ENCODE measurements around the gene ANP32D. TPM values are rescaled to one million over a fixed set of nuclear protein-coding genes. Genes with fewer than 3 reads are reported as not detected.

ANP32D gene
- total RNA-seq, 1 experiment from 2014 or later, result not detected

DNA sequence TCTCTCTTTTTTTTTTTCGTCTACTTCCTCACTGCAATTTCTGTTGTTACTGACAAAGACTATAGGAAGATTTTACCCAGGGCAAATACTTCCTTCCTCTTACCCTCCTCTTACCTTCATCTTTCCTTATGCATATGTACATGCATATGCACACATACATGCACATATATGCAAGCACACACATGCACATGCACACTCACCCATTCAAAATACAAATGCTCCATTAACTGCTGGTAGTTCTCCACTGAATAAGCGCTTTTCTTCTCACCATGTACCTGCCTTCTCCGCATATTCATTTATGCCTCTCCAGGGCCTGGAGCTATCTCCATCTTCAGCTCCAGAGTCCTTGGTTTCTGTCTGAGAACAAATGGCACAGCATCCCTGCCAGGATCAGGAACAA, 10.6 kb downstream of the ANP32D start:
- TF ChIP-seq SIN3A (IDR thresholded peaks at IDR 0.05; ENCODE audit: borderline replicate concordance, insufficient read depth, low read depth, low read length), result no peak
- TF ChIP-seq TCF7L2 (IDR thresholded peaks at IDR 0.05; ENCODE audit: low read depth, low read length), result no peak
- TF ChIP-seq, protein P1, sequence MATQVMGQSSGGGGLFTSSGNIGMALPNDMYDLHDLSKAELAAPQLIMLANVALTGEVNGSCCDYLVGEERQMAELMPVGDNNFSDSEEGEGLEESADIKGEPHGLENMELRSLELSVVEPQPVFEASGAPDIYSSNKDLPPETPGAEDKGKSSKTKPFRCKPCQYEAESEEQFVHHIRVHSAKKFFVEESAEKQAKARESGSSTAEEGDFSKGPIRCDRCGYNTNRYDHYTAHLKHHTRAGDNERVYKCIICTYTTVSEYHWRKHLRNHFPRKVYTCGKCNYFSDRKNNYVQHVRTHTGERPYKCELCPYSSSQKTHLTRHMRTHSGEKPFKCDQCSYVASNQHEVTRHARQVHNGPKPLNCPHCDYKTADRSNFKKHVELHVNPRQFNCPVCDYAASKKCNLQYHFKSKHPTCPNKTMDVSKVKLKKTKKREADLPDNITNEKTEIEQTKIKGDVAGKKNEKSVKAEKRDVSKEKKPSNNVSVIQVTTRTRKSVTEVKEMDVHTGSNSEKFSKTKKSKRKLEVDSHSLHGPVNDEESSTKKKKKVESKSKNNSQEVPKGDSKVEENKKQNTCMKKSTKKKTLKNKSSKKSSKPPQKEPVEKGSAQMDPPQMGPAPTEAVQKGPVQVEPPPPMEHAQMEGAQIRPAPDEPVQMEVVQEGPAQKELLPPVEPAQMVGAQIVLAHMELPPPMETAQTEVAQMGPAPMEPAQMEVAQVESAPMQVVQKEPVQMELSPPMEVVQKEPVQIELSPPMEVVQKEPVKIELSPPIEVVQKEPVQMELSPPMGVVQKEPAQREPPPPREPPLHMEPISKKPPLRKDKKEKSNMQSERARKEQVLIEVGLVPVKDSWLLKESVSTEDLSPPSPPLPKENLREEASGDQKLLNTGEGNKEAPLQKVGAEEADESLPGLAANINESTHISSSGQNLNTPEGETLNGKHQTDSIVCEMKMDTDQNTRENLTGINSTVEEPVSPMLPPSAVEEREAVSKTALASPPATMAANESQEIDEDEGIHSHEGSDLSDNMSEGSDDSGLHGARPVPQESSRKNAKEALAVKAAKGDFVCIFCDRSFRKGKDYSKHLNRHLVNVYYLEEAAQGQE (IDR thresholded peaks at IDR 0.05; ENCODE audit: insufficient read depth in 1 of 2, low read depth in 2 of 2, low read length in 1 of 2), result no peak
- TF ChIP-seq POLR2AphosphoS5 (IDR thresholded peaks at IDR 0.05; ENCODE audit: low read depth, low read length), result no peak
- TF ChIP-seq CTCF (IDR thresholded peaks at IDR 0.05), result no peak
- ATAC-seq (no peak), DNase-seq (ENCODE audit: low read depth, low spot score) (no peak)
- H3K9me3 ChIP-seq (ENCODE audit: control insufficient read depth, insufficient read depth, low read depth, low read length), result no peaks in the 10 kb centered on the region
- CTCF ChIA-PET, result no interaction called here
- no peaks in the 10 kb centered on the region for H3K36me3 ChIP-seq (ENCODE audit: control insufficient read depth, insufficient read depth, low read length)
- H3K27me3 ChIP-seq (ENCODE audit: control insufficient read depth, insufficient read depth, low read length), result peaks cover 20% of the 10 kb centered on the region
- intact Hi-C loops (cut with micrococcal nuclease; ENCODE audit: unreplicated experiment), result no loop called here
- POLR2A ChIA-PET, result no interaction called here
- H3K4me1 ChIP-seq (ENCODE audit: control insufficient read depth, insufficient read depth, low read length), result no peaks in the 10 kb centered on the region
- BruUV-seq (replicated peaks), result no TSS peak
- no peak overlapping the region for H3K4me3 ChIP-seq (ENCODE audit: low read depth in 2 of 2, low read length in 2 of 2)
- H3K27ac ChIP-seq (ENCODE audit: low read length), result no peak overlapping the region
- in situ Hi-C loops (cut with HindIII; ENCODE audit: low pct_unique_long_range_greater_than_20kb, low sequenced_read_pairs), result no loop called here

GRCh38 chr12:48486261-48486660, 13.9 kb downstream of the ANP32D start:
- ATAC-seq (no peak), DNase-seq (ENCODE audit: low read depth, low spot score) (no peak)
- Histone ChIP-seq H3K27me3 (ENCODE audit: control insufficient read depth, insufficient read depth, low read length) (peaks cover 23% of the 10 kb centered on the region), H3K9me3 (ENCODE audit: control insufficient read depth, insufficient read depth, low read depth, low read length) (no peaks in the 10 kb centered on the region), H3K4me1 (ENCODE audit: control insufficient read depth, insufficient read depth, low read length) (no peaks in the 10 kb centered on the region), H3K4me3 (ENCODE audit: low read depth in 2 of 2, low read length in 2 of 2) (no peak overlapping the region), H3K27ac (ENCODE audit: low read length) (no peak overlapping the region), H3K36me3 (ENCODE audit: control insufficient read depth, insufficient read depth, low read length) (no peaks in the 10 kb centered on the region)
- TF ChIP-seq TCF7L2 (IDR thresholded peaks at IDR 0.05; ENCODE audit: low read depth, low read length), result no peak
- TF ChIP-seq CTCF (IDR thresholded peaks at IDR 0.05), result no peak
- TF ChIP-seq, protein P1 (IDR thresholded peaks at IDR 0.05; ENCODE audit: insufficient read depth in 1 of 2, low read depth in 2 of 2, low read length in 1 of 2), result no peak
- TF ChIP-seq SIN3A (IDR thresholded peaks at IDR 0.05; ENCODE audit: borderline replicate concordance, insufficient read depth, low read depth, low read length), result no peak
- TF ChIP-seq POLR2AphosphoS5 (IDR thresholded peaks at IDR 0.05; ENCODE audit: low read depth, low read length), result no peak
- no TSS peak for BruUV-seq (replicated peaks)
- ChIA-PET POLR2A (interaction anchor here (0.6 kb wide), 1 partner anchor 80 kb away, joined by 3 read pairs; no protein-coding TSS in a partner anchor), CTCF (no interaction called here)
- intact Hi-C loops (cut with micrococcal nuclease; ENCODE audit: unreplicated experiment) (no loop called here), in situ Hi-C loops (cut with HindIII; ENCODE audit: low pct_unique_long_range_greater_than_20kb, low sequenced_read_pairs) (no loop called here)

Data from Panc1 (cell line).